SU-DHL-6 (cell line): ENCODE results near the gene MCOLN3.

Source experiments
- H2AFZ ChIP-seq: fragments of 200-600 bp; sonication (generic); 2 replicates; pipeline ENCODE4 v1.6.1; 2014; ENCODE audit warnings: low read depth, mild to moderate bottlenecking, moderate library complexity, mixed read lengths, antibody characterized with exemption, low read length; ENCODE audit not compliant: severe bottlenecking
- H3F3A ChIP-seq: fragments of 200-600 bp; shearing (Covaris generic); 2 replicates; pipeline ENCODE4 v1.6.0; 2016; ENCODE audit warnings: antibody characterized with exemption, mild to moderate bottlenecking; ENCODE audit not compliant: insufficient read depth
- H3K27ac ChIP-seq: fragments of 200-600 bp; sonication (generic); 2 replicates; pipeline ENCODE4 v1.5.1; 2016; ENCODE audit warnings: low read depth, mild to moderate bottlenecking, low read length, moderate library complexity, mixed read lengths
- H3K27me3 ChIP-seq: fragments of 200-600 bp; sonication (generic), shearing (Covaris generic); 2 replicates; pipeline ENCODE4 v1.6.0; 2014; ENCODE audit warnings: mild to moderate bottlenecking, low read length
- H3K36me3 ChIP-seq: fragments of 200-600 bp; sonication (generic); 2 replicates; pipeline ENCODE4 v1.6.1; 2014; ENCODE audit warnings: mild to moderate bottlenecking, low read length, mixed read lengths
- H3K4me2 ChIP-seq: fragments of 300-600, 200-600 bp; shearing (Covaris generic), sonication (generic); 2 replicates; pipeline ENCODE4 v1.6.0; 2014; ENCODE audit warnings: low read length, low read depth, mild to moderate bottlenecking; ENCODE audit not compliant: poor library complexity, severe bottlenecking
- H3K4me3 ChIP-seq: fragments of 200-600 bp; sonication (generic); 2 replicates; pipeline ENCODE4 v1.5.1; 2014; ENCODE audit warnings: antibody characterized with exemption, low read length, mild to moderate bottlenecking, mixed read lengths; ENCODE audit not compliant: insufficient read depth, poor library complexity, severe bottlenecking
- H3K79me2 ChIP-seq: fragments of 200-600 bp; sonication (generic); 2 replicates; pipeline ENCODE4 v1.6.1; 2014; ENCODE audit warnings: mild to moderate bottlenecking, low read length, moderate library complexity; ENCODE audit not compliant: insufficient read depth
- H3K9ac ChIP-seq: fragments of 200-600 bp; sonication (generic); 2 replicates; pipeline ENCODE4 v1.7.0; 2014; ENCODE audit warnings: mild to moderate bottlenecking, low read length
- H3K9me2 ChIP-seq: fragments of 200-600 bp; sonication (generic); replicated peaks from 2 replicates; pipeline ENCODE4 v1.6.1; 2014; ENCODE audit warnings: low read length; ENCODE audit not compliant: insufficient read depth
- H3K9me3 ChIP-seq: fragments of 200-600 bp; sonication (generic); 2 replicates; pipeline ENCODE4 v1.6.1; 2014; ENCODE audit warnings: low read length, mixed read lengths; ENCODE audit not compliant: insufficient read depth
- H4K20me1 ChIP-seq: fragments of 200-600 bp; sonication (generic); 2 replicates; pipeline ENCODE4 v1.6.1; 2014; ENCODE audit warnings: low read depth, mild to moderate bottlenecking, antibody characterized with exemption, low read length, moderate library complexity, mixed read lengths
- EZH2phosphoT487 ChIP-seq: fragments of 200-600 bp; sonication (generic), shearing (Covaris generic); conservative IDR thresholded peaks from 2 replicates; pipeline ENCODE4 v1.6.1; 2018; ENCODE audit warnings: mild to moderate bottlenecking, antibody characterized with exemption, low read length, moderate library complexity, mixed read lengths
- TF ChIP-seq, protein P1 (sequence below): fragments of 200-600 bp; sonication (generic); IDR thresholded peaks from one replicate; pipeline ENCODE4 v1.5.1; 2017; ENCODE audit warnings: antibody characterized with exemption, mild to moderate bottlenecking, low read length, moderate library complexity; ENCODE audit not compliant: insufficient read depth, poor library complexity, severe bottlenecking

Gene MCOLN3

DNA sequence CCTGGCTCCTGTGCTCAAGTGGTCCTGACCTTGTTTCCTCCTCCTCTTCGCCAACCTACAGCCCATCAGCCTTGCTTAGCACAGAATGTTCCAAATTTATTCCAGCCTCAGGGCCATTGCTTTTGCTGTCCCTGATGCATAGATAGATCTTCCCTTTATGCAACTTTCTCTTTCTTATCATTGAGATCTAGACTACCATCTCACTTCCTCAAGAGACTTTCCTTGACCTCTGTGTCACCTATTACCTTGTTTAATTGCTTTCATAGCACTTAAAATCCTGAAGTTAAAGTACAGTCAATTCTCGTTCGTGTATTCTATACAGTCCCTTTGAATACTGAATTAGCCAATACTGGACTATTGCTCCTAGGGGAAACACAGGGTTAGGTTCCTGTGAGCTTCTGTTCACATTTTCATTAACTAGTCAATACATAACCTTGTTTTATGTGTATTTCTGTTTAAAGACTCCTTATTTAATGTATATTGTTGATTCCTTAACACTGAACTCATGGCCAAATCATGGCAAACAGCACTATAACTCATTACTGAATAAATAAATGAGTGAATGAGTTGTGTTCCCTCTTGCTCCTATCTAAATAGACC is 26.2 kb upstream of the MCOLN3 start:
- Histone ChIP-seq H3K27me3 (no peaks in the 10 kb centered on the region), H3K9ac (no peak overlapping the region), H3K27ac (no peak overlapping the region), H3F3A (no peaks in the 10 kb centered on the region), H3K79me2 (no peaks in the 10 kb centered on the region), H3K9me3 (no peaks in the 10 kb centered on the region), H4K20me1 (no peaks in the 10 kb centered on the region), H3K4me3 (no peak overlapping the region), H3K36me3 (no peaks in the 10 kb centered on the region), H3K4me2 (no peak overlapping the region), H3K9me2 (no peaks in the 10 kb centered on the region), H2AFZ (no peak overlapping the region)
- TF ChIP-seq, protein P1, sequence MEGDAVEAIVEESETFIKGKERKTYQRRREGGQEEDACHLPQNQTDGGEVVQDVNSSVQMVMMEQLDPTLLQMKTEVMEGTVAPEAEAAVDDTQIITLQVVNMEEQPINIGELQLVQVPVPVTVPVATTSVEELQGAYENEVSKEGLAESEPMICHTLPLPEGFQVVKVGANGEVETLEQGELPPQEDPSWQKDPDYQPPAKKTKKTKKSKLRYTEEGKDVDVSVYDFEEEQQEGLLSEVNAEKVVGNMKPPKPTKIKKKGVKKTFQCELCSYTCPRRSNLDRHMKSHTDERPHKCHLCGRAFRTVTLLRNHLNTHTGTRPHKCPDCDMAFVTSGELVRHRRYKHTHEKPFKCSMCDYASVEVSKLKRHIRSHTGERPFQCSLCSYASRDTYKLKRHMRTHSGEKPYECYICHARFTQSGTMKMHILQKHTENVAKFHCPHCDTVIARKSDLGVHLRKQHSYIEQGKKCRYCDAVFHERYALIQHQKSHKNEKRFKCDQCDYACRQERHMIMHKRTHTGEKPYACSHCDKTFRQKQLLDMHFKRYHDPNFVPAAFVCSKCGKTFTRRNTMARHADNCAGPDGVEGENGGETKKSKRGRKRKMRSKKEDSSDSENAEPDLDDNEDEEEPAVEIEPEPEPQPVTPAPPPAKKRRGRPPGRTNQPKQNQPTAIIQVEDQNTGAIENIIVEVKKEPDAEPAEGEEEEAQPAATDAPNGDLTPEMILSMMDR: no peak
- no peak for TF ChIP-seq EZH2phosphoT487

DNA sequence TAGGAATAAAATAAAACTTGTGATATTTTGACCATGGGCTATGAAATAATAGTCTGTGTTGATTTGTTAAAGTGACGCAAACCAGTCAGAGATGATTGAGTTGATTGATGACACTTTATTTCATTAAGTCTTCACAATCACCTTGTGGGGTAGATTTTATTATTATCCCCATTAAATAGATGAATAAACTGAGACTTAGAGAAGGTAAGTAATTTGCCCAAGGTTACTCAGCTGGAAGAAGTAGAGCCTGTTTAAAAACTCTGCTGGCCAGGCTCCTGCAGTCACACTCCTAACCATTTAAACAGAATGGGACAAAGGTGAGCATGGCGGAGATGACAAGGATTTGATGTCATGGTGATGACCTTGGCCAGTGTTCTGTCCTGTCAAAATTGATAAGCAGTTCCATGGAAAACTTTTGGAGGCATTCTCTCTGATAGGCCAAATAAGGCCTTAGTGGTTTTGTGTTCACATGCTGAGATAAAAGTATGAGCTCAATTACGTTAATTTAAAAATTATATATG is 22.7 kb upstream of the MCOLN3 start:
- Histone ChIP-seq H3K9me3 (no peaks in the 10 kb centered on the region), H3K36me3 (no peaks in the 10 kb centered on the region), H3K27me3 (no peaks in the 10 kb centered on the region), H3K27ac (no peak overlapping the region), H4K20me1 (no peaks in the 10 kb centered on the region), H3K4me2 (no peak overlapping the region), H3K9me2 (no peaks in the 10 kb centered on the region), H3K9ac (no peak overlapping the region), H2AFZ (no peak overlapping the region), H3K79me2 (no peaks in the 10 kb centered on the region), H3F3A (no peaks in the 10 kb centered on the region), H3K4me3 (no peak overlapping the region)
- TF ChIP-seq, protein P1: no peak
- no peak for TF ChIP-seq EZH2phosphoT487

DNA sequence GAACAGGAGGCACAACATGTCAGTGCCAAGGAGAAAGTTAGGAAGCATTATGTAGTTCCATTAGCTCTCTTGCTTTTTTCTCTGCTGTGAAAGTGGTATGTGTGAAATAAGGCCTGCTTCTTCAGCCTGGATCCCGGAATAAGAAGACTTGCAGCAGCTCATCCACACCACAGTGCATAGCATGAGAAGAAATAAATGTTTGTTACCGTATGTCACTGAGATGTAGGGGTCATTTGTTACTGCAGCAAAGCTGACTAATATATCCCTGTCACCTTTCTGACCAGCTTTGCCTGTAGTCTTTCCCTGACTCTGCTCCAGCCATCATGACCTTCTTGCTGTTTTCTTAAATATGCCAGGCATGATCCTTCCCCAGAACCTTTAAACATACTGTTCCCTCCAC is 20.5 kb upstream of the MCOLN3 start:
- TF ChIP-seq, protein P1: no peak
- no peak for TF ChIP-seq EZH2phosphoT487
- no peaks in the 10 kb centered on the region for H3F3A ChIP-seq
- H2AFZ ChIP-seq: no peak overlapping the region
- no peaks in the 10 kb centered on the region for H3K9me3 ChIP-seq
- no peak overlapping the region for H3K9ac ChIP-seq
- no peaks in the 10 kb centered on the region for H3K27me3 ChIP-seq
- H4K20me1 ChIP-seq: no peaks in the 10 kb centered on the region
- no peaks in the 10 kb centered on the region for H3K79me2 ChIP-seq
- H3K4me3 ChIP-seq: no peak overlapping the region
- no peaks in the 10 kb centered on the region for H3K36me3 ChIP-seq
- H3K9me2 ChIP-seq: no peaks in the 10 kb centered on the region
- no peak overlapping the region for H3K27ac ChIP-seq
- H3K4me2 ChIP-seq: no peak overlapping the region
